Osteocyte (in vitro differentiated cells): Measurements from ENCODE around the gene PRKCH. TPM values are rescaled to one million over a fixed set of nuclear protein-coding genes. Genes with fewer than 3 reads are reported as not detected.

ENCODE experiments used
- DNase-seq: peaks from one replicate; pipeline ENCODE4 v3.0.0; 2021; ENCODE audit warnings: mixed read lengths; ENCODE audit not compliant: unreplicated experiment; ENCODE audit errors: extremely low spot score
- H3K27ac Mint-ChIP-seq: one replicate; pipeline ENCODE4 v1.8.0; 2021; ENCODE audit warnings: mild to moderate bottlenecking, mixed read lengths; ENCODE audit not compliant: unreplicated experiment
- H3K27me3 Mint-ChIP-seq: one replicate; pipeline ENCODE4 v1.8.0; 2021; ENCODE audit warnings: mixed read lengths; ENCODE audit not compliant: unreplicated experiment
- H3K36me3 Mint-ChIP-seq: one replicate; pipeline ENCODE4 v1.8.0; 2021; ENCODE audit warnings: mixed read lengths; ENCODE audit not compliant: unreplicated experiment
- H3K4me1 Mint-ChIP-seq: one replicate; pipeline ENCODE4 v1.8.0; 2021; ENCODE audit warnings: mixed read lengths; ENCODE audit not compliant: unreplicated experiment
- H3K4me3 Mint-ChIP-seq: one replicate; pipeline ENCODE4 v1.8.0; 2021; ENCODE audit warnings: mild to moderate bottlenecking, moderate library complexity, mixed read lengths; ENCODE audit not compliant: unreplicated experiment
- H3K9me3 Mint-ChIP-seq: one replicate; pipeline ENCODE4 v1.8.0; 2021; ENCODE audit warnings: mixed read lengths; ENCODE audit not compliant: unreplicated experiment
- total RNA-seq: library from RNA; stranded (reverse); gene quantifications from 2 replicates; pipeline ENCODE4 v1.2.1, GENCODE V29; 2021
- TF ChIP-seq, protein P1 (sequence below): fragments of 200-600 bp; sonication (generic); IDR thresholded peaks from 2 replicates; pipeline ENCODE4 v1.5.0; 2021; ENCODE audit warnings: antibody characterized with exemption, mild to moderate bottlenecking, moderate library complexity

The PRKCH gene
- total RNA-seq, 1 donor from 2014 or later, result 10.6 TPM

DNA sequence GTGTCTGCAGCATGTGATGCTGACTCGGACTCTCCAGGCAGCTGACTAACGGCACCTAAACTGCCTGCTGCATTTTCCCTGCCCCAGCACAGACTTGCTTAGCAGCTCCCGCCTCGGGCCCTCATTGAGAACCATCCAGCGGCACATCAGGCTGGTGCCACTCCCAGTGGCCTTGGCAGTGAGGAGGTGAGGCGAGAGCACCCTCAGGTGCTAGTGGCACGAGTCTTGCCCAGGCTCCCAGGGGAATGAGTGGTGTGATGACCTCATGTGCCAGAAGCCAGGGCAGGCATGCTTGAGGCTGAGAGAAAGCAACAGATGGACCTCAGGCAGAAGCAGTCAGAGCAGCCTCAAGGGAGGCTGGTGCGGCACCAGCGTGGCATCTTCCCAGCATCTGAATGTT is 60.2 kb downstream of the PRKCH start:
- peaks cover 8% of the 10 kb centered on the region for H3K27me3 Mint-ChIP-seq
- DNase-seq, result no peak
- peaks cover 3% of the 10 kb centered on the region for H3K36me3 Mint-ChIP-seq
- no peak overlapping the region for H3K4me3 Mint-ChIP-seq
- TF ChIP-seq, protein P1, sequence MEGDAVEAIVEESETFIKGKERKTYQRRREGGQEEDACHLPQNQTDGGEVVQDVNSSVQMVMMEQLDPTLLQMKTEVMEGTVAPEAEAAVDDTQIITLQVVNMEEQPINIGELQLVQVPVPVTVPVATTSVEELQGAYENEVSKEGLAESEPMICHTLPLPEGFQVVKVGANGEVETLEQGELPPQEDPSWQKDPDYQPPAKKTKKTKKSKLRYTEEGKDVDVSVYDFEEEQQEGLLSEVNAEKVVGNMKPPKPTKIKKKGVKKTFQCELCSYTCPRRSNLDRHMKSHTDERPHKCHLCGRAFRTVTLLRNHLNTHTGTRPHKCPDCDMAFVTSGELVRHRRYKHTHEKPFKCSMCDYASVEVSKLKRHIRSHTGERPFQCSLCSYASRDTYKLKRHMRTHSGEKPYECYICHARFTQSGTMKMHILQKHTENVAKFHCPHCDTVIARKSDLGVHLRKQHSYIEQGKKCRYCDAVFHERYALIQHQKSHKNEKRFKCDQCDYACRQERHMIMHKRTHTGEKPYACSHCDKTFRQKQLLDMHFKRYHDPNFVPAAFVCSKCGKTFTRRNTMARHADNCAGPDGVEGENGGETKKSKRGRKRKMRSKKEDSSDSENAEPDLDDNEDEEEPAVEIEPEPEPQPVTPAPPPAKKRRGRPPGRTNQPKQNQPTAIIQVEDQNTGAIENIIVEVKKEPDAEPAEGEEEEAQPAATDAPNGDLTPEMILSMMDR, result no peak
- no peak overlapping the region for H3K27ac Mint-ChIP-seq
- H3K9me3 Mint-ChIP-seq, result peaks cover 8% of the 10 kb centered on the region
- no peaks in the 10 kb centered on the region for H3K4me1 Mint-ChIP-seq

DNA sequence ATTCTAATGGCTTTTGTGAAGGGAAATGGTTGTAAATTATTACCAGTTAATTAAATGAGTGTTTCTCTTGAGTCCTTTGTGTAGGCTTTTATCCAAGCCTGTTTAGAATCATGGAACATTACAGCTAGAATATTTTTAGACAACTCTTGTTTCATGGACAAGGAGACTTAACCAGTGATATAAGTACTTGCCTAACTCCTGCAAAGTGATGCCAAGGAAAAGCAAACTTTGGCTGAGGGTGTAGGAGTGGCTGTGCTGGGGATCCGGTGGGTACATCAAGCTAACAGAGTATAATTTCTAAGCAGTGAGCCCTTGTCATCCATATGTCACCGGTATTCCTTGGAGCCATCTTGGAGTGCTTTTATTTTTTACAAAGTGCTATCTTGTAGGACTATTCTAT is 61.5 kb downstream of the PRKCH start:
- no peaks in the 10 kb centered on the region for H3K9me3 Mint-ChIP-seq
- no peak overlapping the region for H3K27ac Mint-ChIP-seq
- H3K27me3 Mint-ChIP-seq, result peaks cover 4% of the 10 kb centered on the region
- H3K4me3 Mint-ChIP-seq, result no peak overlapping the region
- no peaks in the 10 kb centered on the region for H3K4me1 Mint-ChIP-seq
- TF ChIP-seq, protein P1, result no peak
- H3K36me3 Mint-ChIP-seq, result no peaks in the 10 kb centered on the region
- no peak for DNase-seq

DNA sequence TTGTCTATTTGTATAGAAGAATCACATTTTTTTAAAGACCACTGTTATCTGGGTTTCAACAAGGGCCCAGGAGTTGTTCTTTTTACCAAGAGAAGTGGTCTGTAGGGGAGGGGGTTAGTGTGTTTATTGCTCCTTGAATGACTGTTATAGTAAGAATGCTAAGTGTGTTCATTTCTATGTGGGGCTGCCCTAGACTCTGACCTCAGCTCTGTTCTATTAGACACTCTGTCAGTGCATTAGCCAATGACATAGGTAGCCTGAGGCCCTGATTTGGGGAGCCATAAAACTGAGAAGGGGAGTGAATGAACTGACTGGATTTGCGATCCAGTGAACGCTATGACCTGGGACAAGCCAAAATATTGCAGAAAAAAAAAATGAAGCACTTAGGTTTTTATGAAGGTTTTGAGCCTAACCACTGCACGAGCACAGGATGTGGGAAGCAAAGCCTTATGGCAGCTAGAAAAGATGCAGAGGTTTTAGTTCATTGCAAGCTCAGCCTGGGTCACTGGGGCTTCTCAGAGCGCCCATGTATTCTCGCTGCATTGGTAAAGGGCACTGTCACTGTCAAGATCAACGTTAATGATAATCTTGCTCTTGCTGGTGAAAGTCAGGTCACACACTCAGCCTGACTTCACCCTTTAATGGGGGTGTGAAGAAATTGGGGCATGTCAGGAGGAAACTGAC is 63.8 kb downstream of the PRKCH start:
- Mint-ChIP-seq H3K27ac (no peak overlapping the region), H3K4me3 (no peak overlapping the region), H3K4me1 (peaks cover 12% of the 10 kb centered on the region), H3K27me3 (peaks cover 4% of the 10 kb centered on the region), H3K9me3 (no peaks in the 10 kb centered on the region), H3K36me3 (no peaks in the 10 kb centered on the region)
- TF ChIP-seq, protein P1, result no peak
- no peak for DNase-seq

DNA sequence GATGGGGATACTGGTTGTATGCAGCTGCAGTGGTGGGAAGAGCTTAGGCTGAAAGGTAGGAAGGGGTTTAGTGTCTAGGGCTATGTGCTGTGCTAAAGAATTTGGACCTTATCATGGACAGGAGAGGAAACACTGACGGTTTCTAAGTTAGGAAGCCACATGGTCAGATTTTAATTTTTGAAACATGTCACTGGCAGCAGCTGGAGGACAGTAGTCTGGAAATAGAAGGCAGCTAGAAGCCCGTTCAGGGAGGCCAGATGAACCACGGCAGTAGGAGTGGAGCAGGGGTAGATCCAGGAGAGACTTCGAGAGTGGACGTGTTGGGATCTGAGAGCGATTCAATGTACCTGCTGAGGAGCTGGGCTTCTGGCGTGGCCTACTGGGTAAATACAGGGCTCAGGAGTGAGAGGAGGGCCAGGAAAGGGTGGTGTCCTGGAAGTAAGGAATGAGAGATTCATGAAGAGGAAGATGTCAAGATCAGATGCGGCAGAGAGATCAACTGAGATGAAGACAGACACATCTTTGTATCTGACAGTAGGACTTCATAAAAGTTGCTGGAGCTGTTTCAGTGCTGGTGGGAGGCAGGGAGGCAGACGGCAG is 64.9 kb downstream of the PRKCH start:
- TF ChIP-seq, protein P1, result no peak
- DNase-seq, result no peak
- Mint-ChIP-seq H3K27me3 (peaks cover 4% of the 10 kb centered on the region), H3K36me3 (no peaks in the 10 kb centered on the region), H3K9me3 (no peaks in the 10 kb centered on the region), H3K4me1 (peaks cover 12% of the 10 kb centered on the region), H3K27ac (no peak overlapping the region), H3K4me3 (no peak overlapping the region)

DNA sequence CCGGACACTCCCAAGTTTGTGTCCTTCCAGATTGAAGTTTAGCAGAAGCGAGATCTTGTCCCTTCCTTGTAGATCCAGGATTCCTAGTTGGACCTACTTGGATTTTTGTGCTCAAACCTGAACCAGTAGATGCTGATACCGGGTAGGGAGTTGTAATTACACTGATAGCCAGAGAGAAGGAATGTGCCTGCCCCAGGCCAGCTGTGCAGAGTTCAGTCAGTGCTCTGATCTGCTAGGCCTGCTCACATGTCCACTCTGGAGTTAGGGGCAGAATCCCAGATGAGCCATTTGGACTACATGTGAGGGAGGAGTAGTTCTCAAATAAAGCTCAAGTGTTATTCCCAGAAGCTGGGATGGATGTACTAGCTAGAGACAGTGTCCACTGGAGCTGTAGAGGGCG is 65.7 kb downstream of the PRKCH start:
- DNase-seq, result no peak
- TF ChIP-seq, protein P1, result no peak
- Mint-ChIP-seq H3K4me1 (peaks cover 12% of the 10 kb centered on the region), H3K4me3 (no peak overlapping the region), H3K9me3 (no peaks in the 10 kb centered on the region), H3K36me3 (no peaks in the 10 kb centered on the region), H3K27ac (no peak overlapping the region), H3K27me3 (peaks cover 4% of the 10 kb centered on the region)
